MV-4-11 (cell line): ENCODE data around the gene GPR173.

Experiments used
- DNase-seq: peaks from one replicate; lab custom pipeline; 2025; lab: John Stamatoyannopoulos, UW

GPR173 gene

DNA sequence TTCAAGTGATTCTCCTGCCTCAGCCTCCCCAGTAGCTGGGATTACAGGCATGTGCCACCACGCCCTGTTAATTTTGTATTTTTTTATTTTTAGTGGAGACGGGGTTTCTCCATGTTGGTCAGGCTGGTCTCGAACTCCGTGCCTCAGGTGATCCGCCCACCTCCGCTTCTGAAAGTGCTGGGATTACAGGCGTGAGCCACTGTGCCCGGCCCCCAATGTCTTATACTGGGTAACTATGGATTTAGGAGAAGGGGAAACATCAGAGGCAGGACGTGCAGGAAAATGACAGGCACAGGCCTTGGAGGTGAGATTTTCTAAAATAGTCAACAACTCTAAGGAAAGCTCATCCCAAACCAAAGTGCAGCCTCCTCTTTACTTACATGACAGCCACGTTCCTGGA is 22.5 kb downstream of the GPR173 start:
- DNase-seq, result no peak

DNA sequence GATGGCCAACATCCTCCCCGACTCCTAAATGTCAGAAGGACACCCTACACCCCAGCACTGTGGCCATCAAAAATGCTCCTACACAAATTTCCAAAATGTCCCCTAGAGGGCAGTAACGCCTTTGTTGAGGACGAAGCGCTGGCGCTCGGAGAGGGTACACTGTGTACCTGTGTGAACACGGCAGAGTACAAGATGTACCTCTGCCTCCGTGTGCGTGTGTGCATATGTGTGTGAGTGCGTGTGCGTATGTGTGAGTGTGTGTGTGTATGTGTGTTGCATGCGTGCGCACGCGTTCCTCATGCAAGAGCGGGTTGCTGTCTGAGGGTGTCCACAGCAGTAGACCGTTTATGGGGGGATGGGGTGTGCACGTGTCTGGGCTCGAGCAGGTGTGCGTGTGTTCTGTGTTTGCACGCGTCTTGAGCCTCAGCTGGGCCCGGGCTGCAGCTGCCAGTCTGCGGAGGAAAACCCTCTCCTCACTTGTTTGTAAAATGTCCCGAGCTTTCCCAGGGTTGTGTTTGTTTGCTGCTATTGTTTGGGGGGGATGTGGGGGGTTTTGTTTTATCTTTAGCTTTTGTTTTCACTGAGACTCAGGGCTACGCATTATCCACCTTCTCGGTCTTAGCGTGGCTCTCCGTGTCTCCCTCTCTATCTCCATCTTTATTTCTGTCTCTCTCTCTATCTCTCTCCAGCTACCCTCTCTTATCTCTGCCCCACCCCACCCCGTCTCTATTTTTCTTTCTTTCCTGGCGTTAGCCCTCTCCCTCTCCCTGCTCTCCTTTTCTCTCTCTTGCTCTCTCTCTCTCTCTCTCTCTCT is 23.2 kb downstream of the GPR173 start:
- DNase-seq, result peak; percentile 51

DNA sequence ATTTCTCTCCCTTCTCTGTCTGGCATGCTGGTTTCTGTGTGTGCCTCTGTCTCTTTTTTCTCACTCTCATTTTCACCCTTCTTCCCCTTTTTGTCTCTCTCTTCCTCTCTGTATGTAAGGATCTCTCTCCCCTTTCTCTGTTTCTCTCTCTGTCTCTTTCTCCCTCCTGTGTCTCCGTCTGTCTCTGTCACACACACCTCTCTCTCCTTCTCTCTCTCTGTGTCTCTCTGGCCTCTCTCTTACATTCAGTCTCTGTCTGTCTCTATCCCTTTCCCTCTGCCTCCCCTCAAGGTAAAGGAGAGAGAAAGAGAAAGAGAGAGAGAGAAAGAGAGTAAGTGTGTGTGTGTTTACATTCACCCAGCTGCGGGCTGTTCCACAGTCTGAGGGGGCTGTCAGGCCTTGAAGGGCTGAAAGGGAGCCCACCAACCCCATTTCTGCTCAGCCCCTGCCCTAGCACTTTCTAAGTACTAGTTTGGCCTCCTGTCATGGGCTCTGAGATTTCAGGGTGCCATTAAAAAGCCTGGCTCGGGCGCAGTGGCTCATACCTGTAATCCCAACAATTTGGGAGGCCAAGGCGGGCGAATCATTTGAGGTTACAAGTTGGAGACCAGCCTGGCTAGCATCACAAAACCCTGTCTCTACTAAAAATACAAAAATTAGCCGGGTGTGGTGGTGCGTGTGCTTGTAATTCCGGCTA is 24.0 kb downstream of the GPR173 start:
- peak; percentile 28 for DNase-seq

DNA sequence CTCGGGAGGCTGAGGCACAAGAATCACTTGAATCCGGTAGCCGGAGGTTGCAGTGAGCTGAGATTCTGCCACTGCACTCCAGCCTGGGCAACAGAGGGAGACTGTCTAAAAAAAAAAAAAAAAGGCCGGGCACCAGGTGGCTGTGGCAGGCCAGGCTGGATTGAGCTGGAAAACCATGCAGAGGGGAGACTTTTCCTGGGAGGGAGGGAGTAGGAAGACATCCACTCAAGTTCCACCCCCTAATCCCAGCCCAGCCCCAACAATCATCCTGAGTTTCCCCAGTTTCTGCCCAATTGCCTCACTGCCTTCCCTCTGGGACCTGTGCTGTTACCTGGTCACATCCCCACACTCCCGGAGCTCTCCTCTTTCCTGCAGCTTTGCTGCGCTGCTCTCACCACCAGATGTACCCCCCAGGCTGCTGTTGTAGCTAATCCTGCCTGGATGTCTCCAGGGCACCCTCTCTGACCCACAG is 24.6 kb downstream of the GPR173 start:
- no peak for DNase-seq

DNA sequence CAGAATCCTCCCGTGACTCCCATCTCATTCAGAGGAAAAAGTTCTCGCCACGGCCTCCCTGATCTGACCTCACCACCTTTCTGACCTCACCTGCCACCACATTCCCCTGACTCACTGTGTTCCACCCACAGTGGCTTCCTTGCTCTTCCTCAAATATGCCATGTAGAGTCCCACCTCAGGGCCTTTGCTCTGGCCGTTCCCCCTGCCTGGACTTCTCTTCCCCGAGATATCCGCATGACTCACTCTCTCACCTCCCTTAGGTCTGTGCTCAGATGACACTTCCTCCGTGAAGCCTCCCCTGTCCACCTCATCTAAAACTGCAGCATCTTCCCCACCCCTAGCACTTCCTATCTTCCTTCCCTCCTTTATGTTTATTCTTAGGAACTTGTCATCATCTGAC is 26.4 kb downstream of the GPR173 start:
- no peak for DNase-seq

DNA sequence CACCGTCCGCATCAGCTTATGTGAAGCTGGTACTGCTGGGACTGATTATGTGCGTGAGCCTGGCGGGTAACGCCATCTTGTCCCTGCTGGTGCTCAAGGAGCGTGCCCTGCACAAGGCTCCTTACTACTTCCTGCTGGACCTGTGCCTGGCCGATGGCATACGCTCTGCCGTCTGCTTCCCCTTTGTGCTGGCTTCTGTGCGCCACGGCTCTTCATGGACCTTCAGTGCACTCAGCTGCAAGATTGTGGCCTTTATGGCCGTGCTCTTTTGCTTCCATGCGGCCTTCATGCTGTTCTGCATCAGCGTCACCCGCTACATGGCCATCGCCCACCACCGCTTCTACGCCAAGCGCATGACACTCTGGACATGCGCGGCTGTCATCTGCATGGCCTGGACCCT is 28.1 kb downstream of the GPR173 start:
- DNase-seq, result no peak

DNA sequence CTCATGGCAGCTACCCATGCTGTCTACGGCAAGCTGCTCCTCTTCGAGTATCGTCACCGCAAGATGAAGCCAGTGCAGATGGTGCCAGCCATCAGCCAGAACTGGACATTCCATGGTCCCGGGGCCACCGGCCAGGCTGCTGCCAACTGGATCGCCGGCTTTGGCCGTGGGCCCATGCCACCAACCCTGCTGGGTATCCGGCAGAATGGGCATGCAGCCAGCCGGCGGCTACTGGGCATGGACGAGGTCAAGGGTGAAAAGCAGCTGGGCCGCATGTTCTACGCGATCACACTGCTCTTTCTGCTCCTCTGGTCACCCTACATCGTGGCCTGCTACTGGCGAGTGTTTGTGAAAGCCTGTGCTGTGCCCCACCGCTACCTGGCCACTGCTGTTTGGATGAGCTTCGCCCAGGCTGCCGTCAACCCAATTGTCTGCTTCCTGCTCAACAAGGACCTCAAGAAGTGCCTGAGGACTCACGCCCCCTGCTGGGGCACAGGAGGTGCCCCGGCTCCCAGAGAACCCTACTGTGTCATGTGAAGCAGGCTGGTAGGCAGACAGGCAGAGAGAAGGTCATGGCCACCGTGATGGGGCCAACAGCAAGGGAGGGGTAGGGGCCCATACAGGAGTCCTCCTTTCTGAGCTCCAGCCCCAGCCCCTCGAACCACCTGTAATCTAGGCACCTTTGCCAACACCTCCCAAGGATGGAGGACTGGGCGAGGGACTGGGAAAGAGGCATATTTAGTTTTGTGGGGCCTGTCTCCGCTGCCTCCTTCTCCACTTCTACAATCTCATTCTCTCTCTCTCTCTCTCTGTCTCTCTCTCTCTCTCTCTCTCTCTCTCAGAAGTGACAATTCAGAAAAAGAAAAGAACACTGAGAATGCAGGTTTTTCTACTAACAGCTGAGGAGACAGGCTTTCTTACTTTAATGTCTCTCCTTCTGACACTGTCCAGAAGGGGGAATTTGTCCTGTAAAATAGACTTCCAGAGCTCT is 28.9 kb downstream of the GPR173 start:
- no peak for DNase-seq

DNA sequence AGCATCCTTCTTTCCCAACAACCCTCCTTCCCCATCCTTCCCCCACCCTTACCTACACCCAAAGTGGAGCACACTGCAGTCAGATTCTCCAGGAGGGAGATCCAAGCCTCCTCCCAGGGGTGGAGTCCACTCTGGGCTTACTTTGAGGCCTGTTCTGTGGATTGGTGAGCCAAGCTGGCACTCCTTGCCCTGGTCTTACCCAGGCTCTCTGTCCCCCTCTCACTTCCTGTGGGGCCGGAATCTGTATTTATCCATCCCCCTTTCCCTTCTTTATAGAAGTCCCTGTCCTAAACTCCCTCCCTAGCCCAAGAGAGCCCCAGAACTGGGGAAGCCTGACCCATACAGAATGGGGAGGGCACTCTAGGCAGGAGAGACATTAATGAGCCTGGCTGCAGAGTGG is 30.4 kb downstream of the GPR173 start:
- no peak for DNase-seq

DNA sequence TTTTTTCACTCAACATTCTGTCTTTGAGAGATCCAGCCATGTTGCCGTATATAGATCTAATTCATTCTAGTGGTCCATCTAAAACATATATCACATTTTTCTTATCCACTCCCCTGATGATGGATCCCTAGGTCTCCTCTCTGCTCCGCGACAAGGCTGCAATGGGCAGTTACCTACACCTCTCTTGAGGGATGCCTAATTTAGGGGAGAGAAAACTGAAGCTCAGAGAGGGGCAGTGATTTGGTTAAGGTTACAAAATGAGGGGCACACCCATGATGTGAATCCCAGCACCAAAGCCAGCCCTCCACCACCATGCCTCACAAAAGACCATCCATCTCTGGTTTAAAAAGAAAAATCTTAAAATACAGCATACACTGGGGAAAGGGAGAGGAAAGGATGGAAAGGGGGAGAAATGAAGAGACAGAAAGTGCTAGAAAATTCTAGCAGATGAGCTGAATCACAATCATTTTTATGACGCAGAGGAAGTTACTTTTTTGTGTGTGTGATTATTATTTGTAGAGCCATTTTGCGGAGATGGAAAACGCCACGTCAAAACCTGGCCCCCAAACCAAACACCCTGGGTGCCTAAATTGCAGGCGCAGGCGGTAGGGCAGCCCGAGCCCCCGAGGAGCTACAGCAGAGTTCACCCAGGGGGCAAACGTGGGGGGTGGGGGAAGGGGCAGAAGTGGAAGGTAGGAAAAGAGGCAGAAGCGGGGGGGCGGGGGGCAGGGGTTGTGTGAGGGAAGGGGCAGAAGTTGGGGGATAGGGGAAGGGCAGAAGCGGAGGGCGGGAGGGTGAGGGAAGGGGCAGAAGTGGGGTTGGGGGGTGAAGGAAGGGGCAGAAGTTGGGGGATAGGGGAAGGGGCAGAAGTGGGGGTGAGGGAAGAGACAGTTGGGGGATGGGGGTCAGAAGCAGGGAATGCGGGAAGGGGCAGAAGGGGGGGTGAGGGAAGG is 32.3 kb downstream of the GPR173 start:
- no peak for DNase-seq

DNA sequence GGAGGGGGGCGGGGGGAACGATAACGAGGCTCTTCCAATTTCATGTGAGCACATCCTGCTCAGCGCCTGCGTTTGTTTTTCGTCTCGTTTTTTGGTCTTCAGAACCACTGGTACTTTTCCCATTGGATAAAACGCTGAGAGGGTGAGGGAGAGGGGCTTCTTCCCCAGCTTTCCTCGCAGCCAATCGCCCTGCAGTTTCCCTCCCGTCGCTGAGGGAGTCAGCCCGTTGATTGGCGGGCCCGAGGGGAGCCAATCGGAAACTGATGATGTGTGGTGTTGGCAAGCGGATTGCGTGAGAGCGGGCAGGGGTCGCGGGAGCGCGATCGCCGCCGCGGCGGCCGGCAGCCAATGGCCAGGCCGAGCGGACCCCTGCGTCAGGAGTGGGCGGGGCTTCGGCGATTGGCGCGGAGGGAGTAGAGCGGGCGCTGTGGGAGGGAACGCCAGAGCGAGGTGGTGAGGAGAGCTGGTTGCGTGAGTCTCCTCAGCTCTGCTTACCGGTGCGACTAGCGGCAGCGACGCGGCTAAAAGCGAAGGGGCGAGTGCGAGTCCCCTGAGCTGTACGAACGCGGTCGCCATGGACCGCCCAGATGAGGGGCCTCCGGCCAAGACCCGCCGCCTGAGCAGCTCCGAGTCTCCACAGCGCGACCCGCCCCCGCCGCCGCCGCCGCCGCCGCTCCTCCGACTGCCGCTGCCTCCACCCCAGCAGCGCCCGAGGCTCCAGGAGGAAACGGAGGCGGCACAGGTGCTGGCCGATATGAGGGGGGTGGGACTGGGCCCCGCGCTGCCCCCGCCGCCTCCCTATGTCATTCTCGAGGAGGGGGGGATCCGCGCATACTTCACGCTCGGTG is 33.6 kb downstream of the GPR173 start, which contains the start of gene TSPYL2:
Gene TSPYL2 (plus strand): TSS at position 443 of the 848 bp plus-strand sequence. CDS start 132 bp downstream, at position 575.
- peak; percentile 88 for DNase-seq

DNA sequence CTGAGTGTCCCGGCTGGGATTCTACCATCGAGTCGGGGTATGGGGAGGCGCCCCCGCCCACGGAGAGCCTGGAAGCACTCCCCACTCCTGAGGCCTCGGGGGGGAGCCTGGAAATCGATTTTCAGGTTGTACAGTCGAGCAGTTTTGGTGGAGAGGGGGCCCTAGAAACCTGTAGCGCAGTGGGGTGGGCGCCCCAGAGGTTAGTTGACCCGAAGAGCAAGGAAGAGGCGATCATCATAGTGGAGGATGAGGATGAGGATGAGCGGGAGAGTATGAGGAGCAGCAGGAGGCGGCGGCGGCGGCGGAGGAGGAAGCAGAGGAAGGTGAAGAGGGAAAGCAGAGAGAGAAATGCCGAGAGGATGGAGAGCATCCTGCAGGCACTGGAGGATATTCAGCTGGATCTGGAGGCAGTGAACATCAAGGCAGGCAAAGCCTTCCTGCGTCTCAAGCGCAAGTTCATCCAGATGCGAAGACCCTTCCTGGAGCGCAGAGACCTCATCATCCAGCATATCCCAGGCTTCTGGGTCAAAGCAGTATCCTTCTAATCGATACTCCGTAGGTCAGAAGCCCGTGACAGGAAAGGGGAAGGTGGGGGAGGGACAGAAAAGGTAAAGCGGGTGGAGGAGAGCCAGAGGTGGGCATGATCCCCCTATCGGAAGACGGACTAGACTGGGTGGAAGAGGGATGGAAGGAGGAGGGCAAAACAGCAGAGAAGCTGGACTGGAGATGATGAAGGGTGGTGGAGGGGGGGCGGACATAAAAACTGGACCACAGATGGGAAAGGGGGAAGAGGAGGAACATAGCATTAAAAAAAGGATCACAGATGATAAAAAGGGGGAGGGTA is 34.4 kb downstream of the GPR173 start:
- no peak for DNase-seq

DNA sequence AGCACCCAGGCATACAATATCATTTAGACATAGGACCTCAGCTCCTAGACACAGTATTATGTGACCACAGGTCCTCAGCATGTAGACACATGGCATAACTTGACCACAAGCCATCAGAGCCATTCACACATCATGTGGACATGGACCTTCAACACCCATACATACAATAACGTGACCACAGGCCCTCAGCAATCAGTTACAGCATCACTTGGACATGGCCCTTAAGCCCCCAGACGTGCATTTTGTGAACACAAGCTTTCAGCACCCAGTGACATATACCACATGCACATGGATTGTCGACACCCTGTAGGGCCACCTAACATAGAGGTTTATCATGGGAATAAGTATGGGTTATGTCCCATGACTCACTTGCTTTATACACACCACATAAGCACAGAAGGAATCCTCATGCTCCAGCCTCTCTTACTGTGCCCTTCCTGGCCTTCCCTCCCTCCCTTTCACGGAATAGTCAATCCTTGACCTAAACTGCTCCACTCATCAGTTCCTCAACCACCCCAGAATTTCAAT is 35.5 kb downstream of the GPR173 start:
- no peak for DNase-seq

DNA sequence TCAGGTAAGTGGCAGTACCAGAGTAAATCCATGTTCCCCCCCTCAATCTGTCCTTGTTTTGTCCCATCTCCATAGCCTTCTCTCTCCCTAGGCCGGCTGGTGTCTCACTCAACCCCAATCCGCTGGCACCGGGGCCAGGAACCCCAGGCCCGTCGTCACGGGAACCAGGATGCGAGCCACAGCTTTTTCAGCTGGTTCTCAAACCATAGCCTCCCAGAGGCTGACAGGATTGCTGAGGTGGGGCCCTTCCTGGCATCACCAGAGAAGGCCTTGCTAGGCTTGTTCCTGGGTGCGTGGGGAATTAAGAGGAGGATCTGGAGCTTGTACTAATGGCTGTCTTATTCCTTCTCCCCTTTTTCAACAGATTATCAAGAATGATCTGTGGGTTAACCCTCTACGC is 36.3 kb downstream of the GPR173 start:
- no peak for DNase-seq

DNA sequence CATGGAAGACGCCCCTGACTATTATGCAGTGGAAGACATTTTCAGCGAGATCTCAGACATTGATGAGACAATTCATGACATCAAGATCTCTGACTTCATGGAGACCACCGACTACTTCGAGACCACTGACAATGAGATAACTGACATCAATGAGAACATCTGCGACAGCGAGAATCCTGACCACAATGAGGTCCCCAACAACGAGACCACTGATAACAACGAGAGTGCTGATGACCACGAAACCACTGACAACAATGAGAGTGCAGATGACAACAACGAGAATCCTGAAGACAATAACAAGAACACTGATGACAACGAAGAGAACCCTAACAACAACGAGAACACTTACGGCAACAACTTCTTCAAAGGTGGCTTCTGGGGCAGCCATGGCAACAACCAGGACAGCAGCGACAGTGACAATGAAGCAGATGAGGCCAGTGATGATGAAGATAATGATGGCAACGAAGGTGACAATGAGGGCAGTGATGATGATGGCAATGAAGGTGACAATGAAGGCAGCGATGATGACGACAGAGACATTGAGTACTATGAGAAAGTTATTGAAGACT is 37.2 kb downstream of the GPR173 start:
- DNase-seq, result no peak

DNA sequence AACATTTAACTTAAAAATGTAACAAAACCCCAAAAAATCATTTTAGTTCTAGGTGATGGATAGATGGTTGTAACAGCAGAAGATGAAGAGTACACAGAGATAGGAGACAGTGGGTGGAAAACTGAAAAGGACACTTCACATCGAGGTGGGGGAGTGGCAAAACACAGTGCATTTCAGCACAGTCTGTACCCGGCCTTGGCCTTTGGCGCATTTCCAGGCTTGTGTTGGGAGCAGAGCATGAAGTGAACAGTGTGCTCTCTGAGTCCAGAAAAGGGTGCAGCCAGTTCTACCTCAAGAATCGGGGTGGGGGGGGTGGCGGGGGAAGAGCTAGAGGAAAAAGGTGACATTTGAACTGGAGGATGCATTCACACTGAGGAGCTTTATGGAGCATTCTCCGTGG is 37.9 kb downstream of the GPR173 start:
- no peak for DNase-seq

DNA sequence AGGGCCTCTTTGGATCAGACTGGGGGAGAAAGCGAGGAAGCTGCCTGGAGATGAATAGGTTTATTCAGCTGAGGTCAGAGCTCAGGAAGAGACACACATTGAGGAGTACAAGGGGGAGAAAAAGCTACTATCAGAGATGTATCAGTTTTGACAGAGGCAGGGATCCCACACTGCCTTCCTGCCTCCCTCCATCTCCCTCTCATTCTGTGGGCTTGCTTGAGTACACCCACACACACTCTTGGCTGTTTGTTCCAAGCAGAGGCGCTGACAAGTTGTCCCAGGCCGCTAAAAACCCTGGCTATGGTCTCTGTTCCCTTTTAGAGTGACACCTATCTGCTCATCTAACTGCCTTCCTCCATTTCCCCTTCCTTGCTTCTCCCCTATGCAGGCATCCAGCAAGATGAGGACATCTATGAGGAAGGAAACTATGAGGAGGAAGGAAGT is 38.8 kb downstream of the GPR173 start:
- peak; percentile 1 for DNase-seq

DNA sequence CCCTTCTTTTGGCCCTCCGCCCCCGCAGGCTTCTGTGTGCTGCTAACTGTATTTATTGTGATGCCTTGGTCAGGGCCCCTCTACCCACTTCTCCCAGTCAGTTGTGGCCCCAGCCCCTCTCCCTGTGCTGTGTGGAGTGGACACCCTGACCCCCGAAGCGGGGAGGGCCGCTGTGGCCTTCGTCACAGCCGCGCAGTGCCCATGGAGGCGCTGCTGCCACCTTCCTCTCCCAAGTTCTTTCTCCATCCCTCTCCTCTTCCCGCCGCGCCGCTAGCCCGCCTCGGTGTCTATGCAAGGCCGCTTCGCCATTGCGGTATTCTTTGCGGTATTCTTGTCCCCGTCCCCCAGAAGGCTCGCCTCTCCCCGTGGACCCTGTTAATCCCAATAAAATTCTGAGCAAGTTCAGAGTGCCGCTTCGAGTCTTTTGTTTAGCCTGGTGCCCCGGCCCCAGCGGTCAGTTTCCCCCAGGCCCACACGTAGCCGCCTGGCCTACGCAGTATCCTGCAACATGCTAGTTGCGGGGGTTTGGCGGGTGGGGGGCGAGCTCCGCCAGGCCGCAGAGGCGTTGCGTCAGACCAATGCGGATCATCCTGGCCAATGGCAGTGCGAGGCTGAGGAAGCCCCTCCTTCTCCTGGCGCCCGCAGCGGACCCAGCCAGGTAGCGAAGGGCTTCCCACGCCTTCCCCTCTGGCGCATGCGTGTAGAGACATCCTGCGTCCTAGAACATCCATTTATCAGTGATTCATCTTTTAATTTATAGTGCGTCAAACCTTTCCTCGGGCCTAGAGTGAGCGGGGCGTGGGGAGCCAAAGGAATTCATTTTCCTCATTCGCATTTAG is 39.8 kb downstream of the GPR173 start:
- no peak for DNase-seq
